OCI-LY7 (cell line): Measurements from ENCODE around the gene PCID2. TPM values are rescaled to one million over a fixed set of nuclear protein-coding genes. Genes with fewer than 3 reads are reported as not detected.

ENCODE experiments used
- BruUV-seq: library from RNA; stranded (reverse); fragments of 400-500 nt; replicated peaks from 2 replicates; lab custom pipeline; 2021; lab: Mats Ljungman, UMichigan
- CTCF ChIA-PET: fragments of 300-600 bp; sonication (Branson Sonifier 250); formaldehyde crosslinking; loops from one replicate; lab custom pipeline; 2022; ENCODE audit warnings: antibody characterized with exemption; ENCODE audit not compliant: unreplicated experiment; lab: Charles Lee
- POLR2A ChIA-PET: fragments of 300-600 bp; sonication (Branson Sonifier 250); formaldehyde crosslinking; loops from one replicate; lab custom pipeline; 2022; ENCODE audit warnings: antibody characterized with exemption; lab: Charles Lee
- DNase-seq: peaks from one replicate; pipeline ENCODE4 v3.0.0-alpha.2; 2015; ENCODE audit warnings: low spot score
- H2AFZ ChIP-seq: fragments of 200-600 bp; sonication (generic), shearing (Covaris generic); 2 replicates; pipeline ENCODE4 v1.6.1; 2014; ENCODE audit warnings: mild to moderate bottlenecking, antibody characterized with exemption, low read length, moderate library complexity
- H3K27ac ChIP-seq: fragments of 200-600 bp; sonication (generic); 2 replicates; pipeline ENCODE4 v1.5.1; 2014; ENCODE audit warnings: mixed run types, low read depth, mild to moderate bottlenecking, moderate library complexity, low read length, inconsistent platforms; ENCODE audit not compliant: poor library complexity, severe bottlenecking
- H3K36me3 ChIP-seq: fragments of 200-600 bp; sonication (generic); 2 replicates; pipeline ENCODE4 v1.6.1; 2014; ENCODE audit warnings: mild to moderate bottlenecking, antibody characterized with exemption, low read length, moderate library complexity, mixed read lengths; ENCODE audit not compliant: insufficient read depth
- H3K4me1 ChIP-seq: fragments of 200-600 bp; sonication (generic); 2 replicates; pipeline ENCODE4 v1.5.1; 2014; ENCODE audit warnings: mild to moderate bottlenecking, low read length; ENCODE audit not compliant: insufficient read depth, poor library complexity, severe bottlenecking
- H3K4me2 ChIP-seq: fragments of 200-600 bp; sonication (generic); 2 replicates; pipeline ENCODE4 v1.6.1; 2014; ENCODE audit warnings: mild to moderate bottlenecking, low read length
- H3K4me3 ChIP-seq: fragments of 200-600 bp; sonication (generic); 2 replicates; pipeline ENCODE4 v1.5.1; 2014; ENCODE audit warnings: mild to moderate bottlenecking, low read depth, low read length; ENCODE audit not compliant: poor library complexity, severe bottlenecking
- H3K79me2 ChIP-seq: fragments of 200-600 bp; sonication (generic); 2 replicates; pipeline ENCODE4 v1.6.1; 2016; ENCODE audit warnings: low read depth, mild to moderate bottlenecking, low read length, moderate library complexity, mixed read lengths; ENCODE audit not compliant: insufficient read depth
- H3K9me2 ChIP-seq: fragments of 200-600 bp; sonication (generic); 2 replicates; pipeline ENCODE4 v1.6.1; 2016; ENCODE audit warnings: mild to moderate bottlenecking, low read length, mixed read lengths; ENCODE audit not compliant: insufficient read depth
- H3K9me3 ChIP-seq: fragments of 200-600 bp; sonication (generic); 2 replicates; pipeline ENCODE4 v1.6.1; 2014; ENCODE audit warnings: mild to moderate bottlenecking, mixed run types, low read length, mixed read lengths
- H4K20me1 ChIP-seq: fragments of 200-600 bp; sonication (generic); 2 replicates; pipeline ENCODE4 v1.6.1; 2014; ENCODE audit warnings: mild to moderate bottlenecking, antibody characterized with exemption, low read length, moderate library complexity, mixed read lengths; ENCODE audit not compliant: insufficient read depth
- EZH2phosphoT487 ChIP-seq: fragments of 200-600 bp; sonication (generic); IDR thresholded peaks from 2 replicates; pipeline ENCODE4 v1.6.1; 2018; ENCODE audit warnings: low read depth, borderline replicate concordance, mild to moderate bottlenecking, mixed run types, antibody characterized with exemption, low read length, moderate library complexity, mixed read lengths
- intact Hi-C: fragments of 100-400 bp; cut with micrococcal nuclease; formaldehyde crosslinking; loops from one replicate; pipeline ENCODE4 v1.10.0; 2022; ENCODE audit not compliant: unreplicated experiment
- total RNA-seq, 2 experiments: library from RNA; depleted of rRNA in 1 of 2; stranded (reverse); fragments of >200 nt in 1 of 2; shearing (Covaris generic) in 1 of 2; gene quantifications; 2 replicates each; pipeline ENCODE4 v1.2.3, GENCODE V29; 2014 to 2022
- TF ChIP-seq, protein P1 (sequence below): fragments of 200-600 bp; sonication (generic); conservative IDR thresholded peaks from 2 replicates; pipeline ENCODE4 v1.5.1; 2014; ENCODE audit warnings: mild to moderate bottlenecking, antibody characterized with exemption, low read length, moderate library complexity, mixed read lengths

The PCID2 gene
- total RNA-seq, 2 experiments from 2014 or later = 30.2 to 41.9 TPM

GRCh38 chr13:113187883-113188665 lies 20.4 kb downstream of the PCID2 start:
- no peaks in the 10 kb centered on the region for H3K79me2 ChIP-seq
- no peak overlapping the region for H2AFZ ChIP-seq
- no TSS peak for BruUV-seq
- H3K36me3 ChIP-seq = peaks cover 41% of the 10 kb centered on the region
- no peaks in the 10 kb centered on the region for H3K9me2 ChIP-seq
- no peaks in the 10 kb centered on the region for H4K20me1 ChIP-seq
- no peak overlapping the region for H3K4me3 ChIP-seq
- no peak overlapping the region for H3K4me2 ChIP-seq
- ChIA-PET CTCF (no interaction called here), POLR2A (interaction anchor here (0.7 kb wide), 1 partner anchor 53 kb away, joined by 3 read pairs; no protein-coding TSS in a partner anchor)
- H3K4me1 ChIP-seq = no peaks in the 10 kb centered on the region
- TF ChIP-seq EZH2phosphoT487 = no peak
- TF ChIP-seq, protein P1, sequence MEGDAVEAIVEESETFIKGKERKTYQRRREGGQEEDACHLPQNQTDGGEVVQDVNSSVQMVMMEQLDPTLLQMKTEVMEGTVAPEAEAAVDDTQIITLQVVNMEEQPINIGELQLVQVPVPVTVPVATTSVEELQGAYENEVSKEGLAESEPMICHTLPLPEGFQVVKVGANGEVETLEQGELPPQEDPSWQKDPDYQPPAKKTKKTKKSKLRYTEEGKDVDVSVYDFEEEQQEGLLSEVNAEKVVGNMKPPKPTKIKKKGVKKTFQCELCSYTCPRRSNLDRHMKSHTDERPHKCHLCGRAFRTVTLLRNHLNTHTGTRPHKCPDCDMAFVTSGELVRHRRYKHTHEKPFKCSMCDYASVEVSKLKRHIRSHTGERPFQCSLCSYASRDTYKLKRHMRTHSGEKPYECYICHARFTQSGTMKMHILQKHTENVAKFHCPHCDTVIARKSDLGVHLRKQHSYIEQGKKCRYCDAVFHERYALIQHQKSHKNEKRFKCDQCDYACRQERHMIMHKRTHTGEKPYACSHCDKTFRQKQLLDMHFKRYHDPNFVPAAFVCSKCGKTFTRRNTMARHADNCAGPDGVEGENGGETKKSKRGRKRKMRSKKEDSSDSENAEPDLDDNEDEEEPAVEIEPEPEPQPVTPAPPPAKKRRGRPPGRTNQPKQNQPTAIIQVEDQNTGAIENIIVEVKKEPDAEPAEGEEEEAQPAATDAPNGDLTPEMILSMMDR = no peak
- DNase-seq = no peak
- no peaks in the 10 kb centered on the region for H3K9me3 ChIP-seq
- H3K27ac ChIP-seq = no peak overlapping the region
- intact Hi-C loops = no loop called here

GRCh38 chr13:113187263-113187669 lies 21.2 kb downstream of the PCID2 start:
- H3K4me3 ChIP-seq = no peak overlapping the region
- no peak overlapping the region for H2AFZ ChIP-seq
- H3K9me3 ChIP-seq = no peaks in the 10 kb centered on the region
- CTCF ChIA-PET = no interaction called here
- H3K4me1 ChIP-seq = no peaks in the 10 kb centered on the region
- no TSS peak for BruUV-seq
- H3K27ac ChIP-seq = no peak overlapping the region
- H4K20me1 ChIP-seq = no peaks in the 10 kb centered on the region
- no peaks in the 10 kb centered on the region for H3K79me2 ChIP-seq
- no peak overlapping the region for H3K4me2 ChIP-seq
- intact Hi-C loops = no loop called here
- POLR2A ChIA-PET = interaction anchor here (0.7 kb wide), 1 partner anchor 54 kb away, joined by 3 read pairs; no protein-coding TSS in a partner anchor
- H3K9me2 ChIP-seq = no peaks in the 10 kb centered on the region
- H3K36me3 ChIP-seq = peaks cover 34% of the 10 kb centered on the region
- TF ChIP-seq, protein P1 = no peak
- no peak for TF ChIP-seq EZH2phosphoT487
- no peak for DNase-seq
